ENCODE data around the gene QPCTL. TPM values are rescaled to one million over a fixed set of nuclear protein-coding genes. Genes with fewer than 3 reads are reported as not detected.

The QPCTL gene
- polyA plus RNA-seq, 1 experiment = 6.7 TPM

- Histone ChIP-seq H3K4me3 (ENCODE audit: low read depth, low read length) (no peak overlapping the region), H3K27ac (ENCODE audit: low read depth, low read length) (no peak overlapping the region), H3K9me3 (ENCODE audit: control insufficient read depth, insufficient read depth, low read length) (peaks cover 3% of the 10 kb centered on the region; the same call in 1 of the 2 replicates), H3K27me3 (ENCODE audit: control insufficient read depth, insufficient read depth, low read length) (no peaks in the 10 kb centered on the region)
- DNase-seq (ENCODE audit: low read depth, low spot score) = no peak
- CTCF ChIA-PET = no interaction called here
- POLR2A ChIA-PET = no interaction called here
- TF ChIP-seq CTCF (IDR thresholded peaks at IDR 0.05; ENCODE audit: low read depth, low read length) = no peak
Observed at GRCh38 chr19:45711851-45712698, 19.6 kb downstream of the QPCTL start.

- DNase-seq (ENCODE audit: low read depth, low spot score) = no peak
- TF ChIP-seq CTCF (IDR thresholded peaks at IDR 0.05; ENCODE audit: low read depth, low read length) = no peak
- Histone ChIP-seq H3K9me3 (ENCODE audit: control insufficient read depth, insufficient read depth, low read length) (peaks cover 3% of the 10 kb centered on the region; the same call in 1 of the 2 replicates), H3K4me3 (ENCODE audit: low read depth, low read length) (no peak overlapping the region), H3K27me3 (ENCODE audit: control insufficient read depth, insufficient read depth, low read length) (no peaks in the 10 kb centered on the region), H3K27ac (ENCODE audit: low read depth, low read length) (no peak overlapping the region)
- CTCF ChIA-PET = no interaction called here
- POLR2A ChIA-PET = no interaction called here
Observed at GRCh38 chr19:45712699-45713067, 20.2 kb downstream of the QPCTL start.

GRCh38 chr19:45713141-45713540 lies 20.7 kb downstream of the QPCTL start:
- DNase-seq (ENCODE audit: low read depth, low spot score) = no peak
- no peak for TF ChIP-seq CTCF (IDR thresholded peaks at IDR 0.05; ENCODE audit: low read depth, low read length)
- ChIA-PET CTCF (interaction anchor here (7.1 kb wide), 1 partner anchor 20 kb away, joined by 53 read pairs; the partner anchor contains the start of genes QPCTL and SNRPD2), POLR2A (no interaction called here)
- peaks cover 3% of the 10 kb centered on the region; the same call in 1 of the 2 replicates for H3K9me3 ChIP-seq (ENCODE audit: control insufficient read depth, insufficient read depth, low read length)
- H3K4me3 ChIP-seq (ENCODE audit: low read depth, low read length) = no peak overlapping the region
- H3K27me3 ChIP-seq (ENCODE audit: control insufficient read depth, insufficient read depth, low read length) = no peaks in the 10 kb centered on the region
- H3K27ac ChIP-seq (ENCODE audit: low read depth, low read length) = no peak overlapping the region

GRCh38 chr19:45715139-45715538 lies 22.7 kb downstream of the QPCTL start:
- no peak overlapping the region for H3K27ac ChIP-seq (ENCODE audit: low read depth, low read length)
- CTCF ChIA-PET = interaction anchor here (0.6 to 7.1 kb wide), 3 partner anchors 22 to 268 kb away, joined by 3 to 53 read pairs (median 4); partner anchors contain the start of genes QPCTL and SNRPD2
- no peak for DNase-seq (ENCODE audit: low read depth, low spot score)
- POLR2A ChIA-PET = interaction anchor here (0.6 kb wide), 1 partner anchor 11 kb away, joined by 3 read pairs; no protein-coding TSS in a partner anchor
- no peak overlapping the region for H3K4me3 ChIP-seq (ENCODE audit: low read depth, low read length)
- H3K9me3 ChIP-seq (ENCODE audit: control insufficient read depth, insufficient read depth, low read length) = peaks cover 3% of the 10 kb centered on the region; the same call in 1 of the 2 replicates
- TF ChIP-seq CTCF (IDR thresholded peaks at IDR 0.05; ENCODE audit: low read depth, low read length) = no peak
- H3K27me3 ChIP-seq (ENCODE audit: control insufficient read depth, insufficient read depth, low read length) = no peaks in the 10 kb centered on the region
